ENCODE results near the gene GALT.

Gene GALT

DNA sequence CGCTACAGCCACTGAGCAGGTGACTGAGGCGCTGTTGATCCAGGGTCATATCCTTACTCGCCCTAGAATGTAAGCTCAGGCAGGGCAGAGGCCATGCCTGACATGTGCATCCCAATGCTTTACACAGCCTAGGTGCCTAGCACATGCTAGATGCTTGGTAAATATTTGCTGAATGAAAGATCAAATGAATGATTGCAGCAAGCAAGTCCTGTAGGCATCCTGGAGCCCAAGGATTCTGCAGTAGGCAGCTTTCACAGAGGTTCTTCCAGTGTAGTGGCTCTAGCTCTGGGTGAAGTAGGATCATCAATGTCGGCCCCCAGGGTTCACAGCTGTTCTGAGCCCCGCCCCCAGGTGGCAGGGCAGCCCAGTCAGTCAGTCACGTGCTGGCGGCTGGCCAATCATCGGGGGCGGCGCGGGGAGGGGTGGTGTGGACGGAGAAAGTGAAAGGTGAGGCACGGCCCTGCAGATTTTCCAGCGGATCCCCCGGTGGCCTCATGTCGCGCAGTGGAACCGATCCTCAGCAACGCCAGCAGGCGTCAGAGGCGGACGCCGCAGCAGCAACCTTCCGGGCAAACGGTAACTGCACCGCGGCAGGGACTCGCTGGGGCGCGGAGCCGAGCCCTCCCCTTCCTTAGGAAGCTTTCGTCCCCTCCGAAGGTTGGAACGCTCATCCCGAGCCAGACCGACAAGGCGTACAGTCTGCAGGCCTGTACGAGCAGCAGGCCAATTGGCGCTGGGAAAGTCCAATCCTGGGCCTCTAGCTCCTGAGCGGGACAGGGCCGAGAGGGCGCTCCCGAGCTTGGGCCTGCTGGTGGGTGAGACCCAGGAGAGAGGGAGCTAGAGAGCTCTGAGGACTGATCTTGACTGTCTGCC is at the start of gene GALT:
Gene GALT, plus strand, starts transcription at position 465 of the 873 bp plus-strand sequence. Its CDS starts 30 bp downstream, at position 495.
- peak; percentile 62 for DNase-seq

DNA sequence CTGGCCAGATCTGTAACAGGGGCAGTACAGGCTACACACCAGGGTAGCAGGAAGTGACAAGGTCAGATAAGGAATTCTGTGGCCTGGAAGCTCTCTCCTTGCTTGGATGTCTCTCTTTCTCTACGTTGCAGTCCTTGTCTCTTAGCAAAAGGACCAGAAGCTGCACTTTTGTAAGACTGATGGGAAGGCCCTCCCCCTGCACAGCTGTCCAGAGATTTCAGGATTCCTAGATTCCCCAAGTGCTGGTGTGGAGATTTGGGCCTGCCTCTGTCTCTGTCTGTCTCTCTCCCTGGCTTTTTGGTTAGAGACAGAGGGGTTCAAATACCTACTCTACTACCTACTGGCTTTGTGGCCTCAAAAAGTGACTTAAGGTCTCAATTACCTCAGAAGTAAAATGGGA is 46.9 kb upstream of the GALT start:
- no peak for DNase-seq

DNA sequence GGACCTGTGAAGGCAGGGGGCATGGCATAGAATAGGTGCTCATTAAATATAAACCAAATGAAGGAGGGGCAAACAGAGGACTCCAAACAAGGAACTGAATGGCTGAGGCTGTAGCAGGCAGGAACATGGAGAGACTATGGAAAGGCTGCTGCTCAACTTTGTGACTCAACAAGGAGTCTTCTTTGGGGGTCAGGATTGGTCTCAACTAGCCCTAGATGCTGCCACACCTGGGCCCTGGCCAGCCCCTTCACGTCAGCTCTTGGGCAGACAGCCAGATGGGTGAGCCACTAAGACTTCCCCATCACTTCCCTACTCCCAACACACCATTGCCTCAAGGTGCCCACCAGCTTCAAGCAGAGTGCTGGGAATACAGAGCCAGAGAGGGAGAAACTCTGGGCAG is 45.6 kb upstream of the GALT start:
- no peak for DNase-seq

DNA sequence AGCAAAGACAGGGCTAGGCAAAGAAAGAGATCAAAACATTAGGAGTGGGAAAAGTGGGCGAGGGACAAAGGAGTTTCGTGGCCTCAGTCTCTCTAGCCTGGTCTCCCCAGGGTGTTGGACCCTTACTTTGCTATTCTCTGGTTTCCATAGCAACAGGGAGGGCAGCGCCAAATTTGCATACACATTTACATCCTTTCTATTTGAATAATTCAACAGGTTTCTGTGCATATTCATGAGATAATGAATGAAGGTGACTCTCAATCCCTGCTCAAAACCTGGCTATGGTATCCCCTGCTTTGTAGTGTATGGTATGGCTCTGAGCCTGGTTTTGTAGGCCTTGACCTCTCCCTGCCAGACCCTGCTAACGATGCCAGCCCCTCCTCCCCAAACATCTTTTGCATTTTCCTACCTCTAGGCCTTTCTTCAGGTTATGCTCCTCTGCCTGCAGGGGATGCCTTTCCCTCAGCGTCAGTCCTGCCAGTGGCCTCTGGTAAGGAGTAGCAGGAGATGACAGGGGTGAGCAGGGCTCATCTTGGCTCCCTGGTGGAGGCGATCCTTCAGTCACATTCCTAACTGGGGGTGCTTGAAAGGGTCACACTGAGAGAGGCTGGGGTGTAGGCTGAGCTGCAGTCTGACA is 44.4 kb upstream of the GALT start:
- DNase-seq = no peak

DNA sequence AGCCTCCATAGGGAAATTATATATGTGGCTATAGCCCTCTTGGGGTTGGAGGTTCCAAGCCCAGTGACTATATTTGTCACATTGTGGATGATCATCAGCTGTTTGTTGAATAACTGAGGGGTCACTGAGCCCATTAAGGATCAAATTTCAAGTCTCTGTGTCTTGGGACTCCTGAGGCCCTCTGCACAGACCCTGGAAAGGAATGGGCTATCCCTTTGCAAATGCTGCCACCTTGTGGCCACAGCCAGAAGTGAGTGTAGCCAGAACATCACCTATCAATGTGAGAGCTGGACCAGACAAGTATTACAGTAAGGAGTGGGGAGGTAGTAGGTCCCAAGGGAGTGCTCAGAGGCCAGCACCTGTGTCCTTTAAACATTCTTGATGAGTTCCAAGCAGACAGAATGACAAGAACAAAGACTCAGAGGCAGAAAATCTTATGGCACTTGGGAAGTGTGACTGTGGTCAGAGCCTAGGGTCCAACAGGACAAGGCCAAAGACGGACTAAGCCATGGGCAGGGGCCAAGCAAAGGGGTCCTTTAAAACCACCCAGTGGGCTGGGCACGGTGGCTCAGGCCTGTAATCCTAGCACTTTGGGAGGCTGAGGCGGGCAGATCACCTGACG is 42.8 kb upstream of the GALT start:
- no peak for DNase-seq

DNA sequence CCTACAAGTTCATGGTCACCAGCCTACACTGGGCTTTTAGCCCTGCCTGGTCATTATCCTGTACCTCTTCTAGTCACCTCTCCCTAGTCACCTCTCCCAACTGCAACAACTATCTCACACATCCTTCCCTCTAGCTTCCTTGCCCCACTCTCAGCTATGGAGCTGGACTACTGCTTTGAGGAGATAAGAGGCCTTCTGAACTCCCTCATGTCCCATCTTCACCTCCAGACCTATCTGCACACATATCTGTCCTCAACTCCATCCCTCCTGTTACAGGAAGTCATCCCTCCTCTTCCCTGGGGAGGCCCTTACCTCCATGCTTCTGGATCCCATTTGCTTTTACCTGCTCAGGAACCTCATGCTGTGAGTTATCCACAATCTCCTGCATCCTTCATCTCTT is 40.3 kb upstream of the GALT start:
- DNase-seq = no peak

DNA sequence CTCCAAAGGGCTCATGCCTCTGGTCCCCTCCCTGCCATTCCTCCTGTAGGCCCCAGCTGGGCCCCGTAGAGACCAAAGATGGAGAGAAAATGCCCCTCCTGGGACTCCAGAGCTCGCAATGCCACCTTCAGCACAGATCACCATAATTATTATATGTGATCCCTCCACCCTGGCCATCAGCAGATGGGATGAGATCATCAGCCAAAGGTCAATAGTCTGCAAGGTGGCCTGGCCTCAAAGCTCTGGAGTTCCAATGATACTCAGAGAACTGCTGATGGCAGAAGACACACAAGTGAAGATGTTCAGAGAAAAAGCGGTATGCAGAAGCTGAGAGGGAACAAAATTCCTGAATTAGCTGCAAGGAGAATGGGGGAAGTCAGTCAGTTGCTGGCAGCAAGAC is 39.6 kb upstream of the GALT start:
- DNase-seq = no peak

DNA sequence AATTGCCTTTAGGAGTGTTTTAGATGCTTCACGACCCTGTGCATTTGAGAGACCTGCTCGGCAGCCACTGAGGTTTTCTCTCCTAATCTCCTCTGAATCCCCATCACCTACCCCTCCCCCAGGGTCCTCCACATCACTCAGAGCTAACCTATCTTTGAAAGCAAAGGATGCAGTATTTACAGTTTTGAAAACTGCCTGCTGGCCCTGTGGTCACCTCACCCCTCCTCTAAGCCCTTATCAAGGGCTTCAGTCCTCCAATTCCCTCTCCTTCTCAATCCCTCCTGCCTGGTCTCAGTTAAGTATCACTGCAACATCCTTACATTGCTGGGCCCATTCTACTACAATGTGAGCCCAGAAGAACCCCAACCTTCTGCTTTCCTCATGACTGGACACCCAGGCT is 39.1 kb upstream of the GALT start:
- no peak for DNase-seq

DNA sequence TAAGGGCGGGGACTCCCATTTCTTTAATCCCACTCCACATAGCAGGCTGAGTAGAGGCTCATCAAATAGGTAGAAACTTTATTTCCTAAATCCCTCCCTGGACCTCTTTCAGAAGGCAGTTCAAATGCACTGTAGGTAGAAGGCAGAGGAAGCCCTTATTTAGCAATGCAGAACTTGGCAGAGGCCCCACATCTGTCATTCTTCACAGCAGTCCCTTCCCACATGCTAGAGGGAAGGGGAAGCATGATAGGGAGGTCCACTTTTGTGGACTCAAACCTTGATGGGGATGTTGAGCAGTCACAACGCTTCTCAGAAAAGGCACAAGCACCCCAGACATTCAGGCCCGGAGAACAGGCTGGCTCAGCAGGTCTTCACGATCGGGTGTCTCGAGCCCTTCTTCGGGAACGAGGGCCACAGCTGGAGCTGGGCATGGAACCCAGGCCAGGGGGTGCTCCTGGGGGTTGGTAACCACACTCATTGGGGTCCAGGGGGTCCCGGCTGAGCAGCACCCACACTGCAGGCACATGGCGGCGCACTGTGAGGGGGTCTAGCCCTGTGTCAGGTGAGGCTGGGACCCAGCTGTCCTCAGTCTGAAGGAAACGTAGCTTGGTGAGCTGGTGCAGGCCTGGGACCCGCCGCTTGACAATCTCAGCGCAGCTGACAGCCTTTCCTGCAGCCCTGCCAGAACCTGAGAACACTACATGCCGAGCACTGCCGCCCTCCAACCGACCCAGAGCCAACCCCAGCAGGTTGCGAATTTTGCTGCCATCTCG is 35.9 kb upstream of the GALT start:
- no peak for DNase-seq

DNA sequence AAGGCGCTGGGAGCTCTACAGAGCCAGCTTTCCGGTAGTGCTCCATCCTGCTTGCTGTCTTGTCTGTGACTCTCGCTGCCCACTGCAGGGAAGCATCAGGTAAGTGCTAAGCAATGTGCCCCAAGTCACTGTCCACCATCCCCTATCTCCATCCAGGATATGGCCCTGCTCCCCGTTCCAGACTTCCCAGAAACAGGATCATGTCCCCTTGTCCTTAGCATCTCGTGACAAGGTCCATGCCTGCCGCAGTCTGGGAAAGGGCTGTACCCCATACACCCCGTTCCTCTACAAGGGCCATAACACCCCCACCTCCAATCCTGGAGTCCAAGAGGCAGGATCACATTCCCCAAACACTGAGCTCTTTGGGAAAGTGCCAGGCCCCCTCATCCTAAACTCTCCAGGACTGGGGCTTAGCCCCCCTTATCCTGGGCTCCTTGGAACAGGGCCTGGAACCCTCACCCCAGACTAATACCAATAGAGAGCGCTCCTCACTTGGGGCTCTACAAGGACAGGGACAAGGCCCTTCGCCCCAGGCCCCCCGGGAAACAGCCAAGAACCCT is 35.1 kb upstream of the GALT start:
- no peak for DNase-seq

DNA sequence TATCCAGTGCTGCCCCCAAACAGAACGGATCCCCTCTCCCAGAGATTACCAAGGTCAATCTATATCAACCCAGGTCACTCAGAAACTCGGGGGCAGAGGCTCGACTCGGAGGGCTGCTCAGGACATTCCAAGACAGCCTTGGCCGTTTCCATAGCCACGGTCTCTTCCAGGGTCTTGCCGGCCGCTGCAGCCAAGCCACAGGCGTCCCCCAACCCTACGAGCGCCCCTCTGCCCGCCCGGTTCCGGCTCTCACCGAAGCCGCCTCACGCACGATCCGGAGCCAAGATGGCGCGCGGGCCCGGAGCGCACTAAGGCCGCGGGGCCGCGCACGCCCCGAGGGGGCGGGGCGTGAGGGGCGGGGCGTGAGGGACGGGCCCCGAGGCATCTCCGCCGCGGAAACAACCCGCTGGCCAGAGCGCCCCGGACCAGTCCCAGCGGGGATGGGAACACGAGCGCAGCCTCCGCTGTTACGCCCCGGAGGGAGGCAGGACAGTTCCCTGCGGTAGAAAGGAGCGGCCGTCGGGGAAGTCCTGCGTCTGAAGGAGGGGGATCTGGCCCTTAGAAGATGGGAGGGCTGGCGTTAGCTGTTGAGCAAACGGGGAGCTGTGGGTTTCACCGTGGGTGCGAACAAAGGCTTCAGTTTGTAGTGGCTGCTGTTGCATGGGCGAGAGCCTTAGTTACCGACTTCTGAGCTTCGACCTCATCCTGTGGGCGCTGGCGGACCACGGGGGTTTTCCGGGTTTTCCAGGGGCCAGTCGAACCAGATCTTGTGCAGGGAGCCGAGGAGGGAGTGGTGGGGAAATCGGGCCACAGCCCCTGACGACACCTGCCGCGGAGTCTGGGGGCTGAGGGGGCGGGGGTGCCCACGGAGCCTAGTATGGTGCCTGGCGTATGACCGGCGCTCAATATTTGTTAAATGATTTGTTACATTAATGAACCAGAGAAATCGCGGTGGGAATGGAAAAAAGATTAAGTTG is 34.4 kb upstream of the GALT start, which contains the start of gene RPP25L:
Gene RPP25L, minus strand, starts transcription at position 287 of the 977 bp plus-strand sequence. CDS start 801 bp downstream, outside the sequence.
- no peak for DNase-seq

DNA sequence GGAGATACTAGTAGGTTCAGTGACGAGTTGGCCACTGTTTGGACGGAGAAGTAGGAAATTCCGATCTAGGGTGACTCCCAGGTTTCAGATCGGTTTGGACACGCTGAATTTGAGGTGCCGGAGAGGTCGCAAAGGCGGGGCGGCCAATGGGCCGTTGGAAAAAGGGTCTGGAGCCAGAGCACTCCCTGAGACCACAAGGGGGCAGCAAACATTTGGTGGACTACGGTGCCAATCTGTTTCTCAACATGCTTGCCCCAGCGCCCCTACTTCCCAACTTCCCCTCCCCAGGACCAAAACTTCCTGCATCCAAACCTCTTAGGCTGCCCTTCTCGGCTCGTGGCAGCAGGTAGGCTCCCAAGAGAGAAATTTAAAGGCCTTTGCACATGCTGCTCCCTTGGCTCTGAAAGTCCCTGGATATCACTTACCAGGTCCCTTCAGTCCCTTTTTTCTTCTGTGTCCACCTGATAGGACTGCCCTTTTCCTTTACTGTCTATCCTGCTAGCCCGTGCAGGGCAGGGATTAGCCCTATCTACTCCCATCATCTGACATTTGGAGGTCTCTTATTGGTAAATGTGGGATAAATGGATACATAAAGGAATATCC is 33.6 kb upstream of the GALT start:
- DNase-seq = no peak

DNA sequence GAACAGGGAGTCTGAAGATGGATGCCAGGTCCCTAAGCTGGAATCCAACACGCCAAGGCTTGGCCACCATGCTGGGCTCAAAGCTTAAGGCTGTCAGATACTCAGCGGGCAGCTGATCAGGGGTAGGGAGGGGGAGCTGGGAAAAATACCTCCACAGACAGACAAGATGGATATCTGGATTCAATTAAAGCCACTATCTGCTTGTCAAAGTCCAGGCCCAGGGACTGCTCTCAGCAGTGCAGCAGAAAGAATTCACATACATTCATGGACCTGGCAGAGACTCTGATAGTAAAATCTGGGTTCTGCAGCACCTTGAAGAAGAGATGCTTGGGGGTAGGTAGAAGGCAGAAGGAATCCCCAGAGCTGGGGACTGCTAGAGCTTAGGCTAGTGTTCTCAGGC is 31.3 kb upstream of the GALT start:
- DNase-seq = no peak

DNA sequence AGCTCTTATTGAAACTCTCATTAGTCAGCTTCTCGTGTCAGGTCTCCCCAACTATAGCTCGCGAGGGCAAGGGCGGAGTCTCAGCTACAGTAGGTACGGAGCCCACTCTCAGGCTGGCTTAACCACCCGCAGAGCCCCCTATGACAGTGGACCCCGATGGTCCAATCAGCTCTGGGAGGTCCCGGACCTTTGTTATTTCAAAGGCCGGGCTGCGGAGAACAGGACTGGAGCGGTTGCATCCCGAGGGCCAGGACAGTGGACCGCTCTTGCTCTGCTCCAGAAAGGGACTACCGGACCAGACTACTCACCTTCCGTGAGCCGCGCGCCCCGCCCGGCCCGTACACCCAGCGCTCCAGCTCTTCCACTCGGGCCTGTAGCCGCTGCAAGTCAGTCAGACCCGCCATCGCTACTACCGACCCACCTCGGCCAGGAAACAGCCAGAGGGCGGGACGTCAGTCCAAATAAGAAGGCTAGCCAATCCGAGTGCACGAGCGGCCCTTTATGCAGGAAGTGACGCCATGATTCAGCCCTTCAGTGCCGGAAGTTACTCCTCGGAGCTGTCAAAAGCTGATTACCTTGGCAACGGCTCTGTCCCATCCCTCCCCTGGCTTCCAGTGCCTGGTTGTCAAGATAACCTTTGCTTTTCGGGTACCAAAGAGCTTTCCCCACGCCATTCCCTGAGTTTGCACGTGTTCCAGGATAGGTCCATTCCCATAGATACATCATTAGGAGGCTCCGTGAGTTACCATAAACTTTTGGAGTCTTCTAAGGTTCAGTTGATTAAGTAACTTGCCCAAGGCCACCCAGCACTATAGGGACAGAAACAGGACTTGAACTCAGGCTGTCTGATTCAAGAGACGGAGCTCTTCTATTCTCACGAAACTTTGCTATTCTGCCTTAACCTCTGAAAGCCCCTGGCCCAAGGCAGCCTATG is 26.1 kb upstream of the GALT start, which contains the start of gene DCTN3:
Gene DCTN3, minus strand, starts transcription at position 435 of the 934 bp plus-strand sequence. Its CDS starts 31 bp downstream, at position 404.
- no peak for DNase-seq

DNA sequence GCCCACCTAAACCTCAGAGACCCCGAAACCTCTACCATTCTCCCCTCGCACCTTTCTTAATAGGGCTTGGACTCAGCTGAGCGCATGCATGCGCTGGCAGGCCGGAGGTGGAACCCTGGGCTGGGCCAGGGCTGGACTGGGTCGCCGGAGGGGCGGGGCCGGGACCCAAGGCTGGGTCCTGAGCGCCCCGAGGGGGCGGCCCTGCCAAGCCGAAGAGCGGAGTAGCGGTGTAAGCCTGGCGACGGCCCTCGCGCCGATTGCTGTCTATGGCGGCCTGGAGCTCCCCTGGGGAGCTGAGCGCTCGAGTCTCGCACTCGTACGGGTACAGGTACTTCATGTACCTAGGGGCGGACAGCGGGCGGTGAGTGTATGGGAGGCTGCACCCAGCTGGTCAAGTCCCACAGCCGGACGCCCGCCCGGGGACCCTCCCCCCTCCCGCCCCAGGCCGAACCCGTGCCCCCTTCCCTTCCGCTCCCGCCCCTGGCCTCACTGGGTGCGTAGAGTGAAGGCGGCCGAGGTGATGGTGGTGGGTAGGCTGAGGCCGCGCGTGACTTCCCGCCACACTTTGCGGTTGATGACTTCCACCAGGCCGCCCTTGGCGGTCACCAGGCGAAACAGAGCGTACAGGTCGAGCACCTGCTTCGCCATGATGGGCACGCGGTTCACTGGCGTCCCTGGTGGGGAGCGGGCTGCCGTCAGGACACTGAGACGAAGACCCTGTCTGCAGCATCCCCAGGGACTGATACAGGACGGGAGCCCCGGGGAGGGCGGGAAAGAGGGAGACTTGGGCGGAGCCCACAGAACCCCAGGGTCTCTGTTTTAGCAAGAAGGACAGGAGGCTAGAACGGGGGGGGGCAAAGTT is 22.9 kb upstream of the GALT start:
- no peak for DNase-seq

DNA sequence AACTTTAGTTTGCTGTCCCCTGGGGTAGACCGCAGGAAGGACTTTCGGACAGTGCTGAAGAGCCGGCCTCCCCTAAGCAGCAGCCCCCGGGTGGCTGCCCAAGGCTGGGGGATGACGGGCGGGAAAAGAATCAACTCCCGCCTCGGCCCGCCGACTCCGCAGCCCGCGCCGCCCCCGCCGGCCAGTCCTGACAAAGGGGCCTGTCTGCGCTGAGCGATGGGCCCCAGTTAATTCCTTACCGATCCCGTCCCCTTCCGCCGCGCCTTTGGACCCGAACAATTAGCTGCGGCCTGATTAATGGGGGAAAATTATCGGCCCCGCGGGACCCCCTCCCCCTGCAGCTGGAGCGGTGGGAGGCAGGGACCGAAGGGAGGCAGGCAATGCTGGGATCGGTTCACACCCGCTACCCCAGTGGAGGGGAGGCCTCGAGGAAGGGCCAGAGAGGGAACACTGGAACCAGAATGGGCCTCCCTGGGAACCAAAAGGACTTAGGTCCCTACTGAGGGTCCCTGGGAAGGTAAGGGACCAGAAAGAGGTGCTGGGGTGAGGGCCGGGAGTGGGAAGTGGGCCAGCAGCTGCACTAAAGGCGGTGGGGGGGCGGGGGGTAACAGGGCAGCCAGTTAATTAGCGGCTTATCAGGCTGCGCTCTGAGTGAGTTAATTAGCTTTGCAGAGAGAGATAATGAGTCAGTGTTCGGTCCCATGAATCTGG is 21.8 kb upstream of the GALT start:
- DNase-seq = no peak

DNA sequence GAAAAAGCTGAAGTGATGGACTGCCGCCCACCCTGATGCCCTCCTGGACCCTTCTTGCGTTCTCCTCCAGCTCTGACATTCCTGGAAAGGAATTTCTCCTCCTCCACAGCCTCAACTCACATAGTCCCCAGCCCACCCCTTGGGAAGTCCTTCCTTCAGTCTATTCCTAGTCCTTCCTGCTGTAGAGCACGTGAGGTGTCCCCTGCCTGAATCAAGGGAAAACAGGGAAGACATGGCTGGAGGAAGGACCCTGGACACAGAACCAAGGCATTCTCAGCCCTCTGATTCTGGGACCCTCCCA is 21.3 kb upstream of the GALT start:
- no peak for DNase-seq
